ENCODE results near the gene PPP1R12C.
"Not testable (repeated sequence)": the region's sequence is repeated elsewhere in the genome, so short reads cannot be mapped to it uniquely, and the experiment has no call there.

PPP1R12C gene

DNA sequence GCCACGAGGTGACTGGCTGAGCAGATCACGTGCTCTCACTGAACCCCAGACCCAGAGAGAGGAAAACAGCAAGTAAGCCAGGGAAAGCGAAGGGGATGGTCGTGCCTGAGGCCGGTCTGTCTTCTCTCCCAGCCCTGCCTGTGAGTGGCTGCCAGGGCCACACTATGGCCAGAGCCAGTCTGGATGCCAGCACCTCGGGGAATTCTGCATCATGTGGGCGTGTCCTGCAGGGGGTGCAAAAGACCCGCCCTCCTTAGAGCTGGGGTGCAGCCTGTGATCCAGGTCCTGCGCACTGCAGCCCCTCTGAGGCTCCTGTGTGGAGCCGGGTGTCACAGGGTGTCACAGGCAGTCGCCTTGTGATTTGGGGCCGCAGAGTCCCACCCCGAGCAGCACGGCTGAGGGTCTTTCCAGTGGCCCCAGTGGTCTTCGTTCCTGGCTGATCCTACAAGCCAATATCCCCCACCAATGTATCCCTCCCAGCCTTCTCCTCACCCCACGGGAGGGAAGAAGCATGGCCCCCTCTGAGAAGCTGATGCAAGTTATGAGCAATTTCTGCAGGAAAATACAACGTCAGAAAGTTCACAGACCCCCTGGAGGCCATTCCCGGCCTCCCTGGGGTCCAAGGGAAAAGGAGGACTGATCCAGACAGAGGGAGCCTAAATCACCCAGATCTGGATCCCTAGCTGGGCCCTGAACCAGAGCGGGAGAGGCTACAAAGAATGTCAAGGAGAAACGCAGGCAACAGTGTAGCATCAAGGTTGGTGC, 7.7 kb downstream of the PPP1R12C start:
- DNase-seq, result no peak

DNA sequence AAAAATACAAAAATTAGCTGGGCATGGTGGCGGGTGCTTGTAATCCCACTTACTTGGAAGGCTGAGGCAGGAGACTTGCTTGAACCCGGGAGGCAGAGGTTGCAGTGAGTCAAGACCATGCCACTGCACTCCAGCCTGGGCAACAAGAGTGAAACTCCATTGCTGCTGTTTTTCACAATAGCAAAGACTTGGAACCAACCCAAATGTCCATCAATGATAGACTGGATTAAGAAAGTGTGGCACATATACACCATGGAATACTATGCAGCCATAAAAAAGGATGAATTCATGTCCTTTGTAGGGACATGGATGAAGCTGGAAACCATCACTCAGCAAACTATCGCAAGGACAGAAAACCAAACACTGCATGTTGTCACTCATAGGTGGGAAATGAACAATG, 10.2 kb downstream of the PPP1R12C start:
- not testable (repeated sequence) for DNase-seq

DNA sequence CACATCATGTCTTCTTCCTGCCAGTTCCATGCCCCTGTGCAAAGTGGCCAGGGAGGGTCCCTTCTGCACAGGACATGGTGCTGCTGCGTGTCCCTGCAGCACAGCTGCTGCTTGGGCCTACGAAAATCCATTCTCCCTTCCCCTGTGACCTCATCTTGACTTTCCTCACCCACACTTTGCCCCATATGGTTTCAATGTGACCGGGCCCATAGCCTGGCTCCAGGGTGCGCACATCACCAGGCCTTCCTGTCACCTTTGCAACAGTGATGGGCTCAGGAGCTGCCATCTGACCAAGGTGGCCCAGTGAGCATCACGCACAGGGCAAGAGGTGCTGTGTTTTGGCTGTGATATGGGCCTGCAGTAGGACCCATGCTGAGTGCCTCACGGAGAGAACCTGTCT, 10.8 kb downstream of the PPP1R12C start:
- no peak for DNase-seq

DNA sequence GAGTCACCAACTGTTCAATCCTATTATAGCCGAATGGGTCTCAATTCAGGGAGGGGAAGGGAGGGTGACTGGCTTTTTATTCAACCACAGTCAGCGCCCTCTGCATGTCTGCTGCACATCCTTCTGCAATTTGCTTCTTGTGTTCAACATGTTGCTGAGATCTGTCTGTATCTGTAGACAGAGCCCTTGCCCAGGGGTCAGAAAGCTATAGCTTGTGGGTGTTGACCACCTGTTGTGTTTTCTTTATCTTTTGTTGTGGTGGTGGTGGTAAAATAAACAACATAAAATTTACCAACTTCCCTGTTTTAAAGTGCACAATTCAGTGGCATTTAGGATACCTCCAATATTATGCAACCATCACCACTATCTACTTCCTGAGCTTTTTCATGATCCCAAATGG, 12.2 kb downstream of the PPP1R12C start:
- DNase-seq, result no peak

DNA sequence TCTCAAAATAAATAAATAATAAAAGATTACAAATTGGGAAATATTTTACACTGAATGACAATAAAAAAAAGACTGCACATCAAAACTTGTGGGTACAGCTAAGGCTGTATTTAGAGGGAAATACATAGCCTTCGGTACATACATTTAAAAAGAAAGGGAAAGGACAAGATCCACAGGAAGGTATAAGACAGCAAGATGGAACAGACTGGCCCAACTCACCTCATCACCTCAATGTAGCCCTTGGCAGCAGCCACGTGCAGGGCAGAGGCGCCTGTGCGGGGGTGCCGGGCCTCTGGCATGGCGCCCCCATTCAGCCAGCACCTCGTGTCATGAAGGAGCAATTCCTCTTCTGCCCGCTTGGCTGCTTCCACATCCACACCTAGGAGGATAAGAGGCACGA, 14.2 kb downstream of the PPP1R12C start:
- no peak for DNase-seq

DNA sequence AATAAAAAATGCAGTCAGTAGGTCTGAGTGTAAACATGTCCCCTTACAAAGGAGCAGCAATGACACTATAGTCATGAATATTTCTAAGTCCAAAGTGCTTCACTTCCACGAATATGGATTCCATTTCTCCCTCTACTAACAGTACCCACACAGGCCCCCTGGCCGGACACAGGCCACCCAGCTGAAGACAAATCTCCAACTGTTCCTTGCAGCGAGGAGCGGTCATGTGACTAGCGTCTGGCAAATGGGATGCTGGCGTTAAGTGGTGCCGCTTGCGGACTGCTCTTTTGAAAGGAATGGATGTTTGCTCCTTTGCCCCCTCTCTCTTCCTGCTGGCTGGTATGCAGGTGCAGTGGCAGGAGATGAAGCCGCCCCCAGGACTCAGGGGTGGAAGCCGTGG, 16.2 kb downstream of the PPP1R12C start:
- no peak for DNase-seq

DNA sequence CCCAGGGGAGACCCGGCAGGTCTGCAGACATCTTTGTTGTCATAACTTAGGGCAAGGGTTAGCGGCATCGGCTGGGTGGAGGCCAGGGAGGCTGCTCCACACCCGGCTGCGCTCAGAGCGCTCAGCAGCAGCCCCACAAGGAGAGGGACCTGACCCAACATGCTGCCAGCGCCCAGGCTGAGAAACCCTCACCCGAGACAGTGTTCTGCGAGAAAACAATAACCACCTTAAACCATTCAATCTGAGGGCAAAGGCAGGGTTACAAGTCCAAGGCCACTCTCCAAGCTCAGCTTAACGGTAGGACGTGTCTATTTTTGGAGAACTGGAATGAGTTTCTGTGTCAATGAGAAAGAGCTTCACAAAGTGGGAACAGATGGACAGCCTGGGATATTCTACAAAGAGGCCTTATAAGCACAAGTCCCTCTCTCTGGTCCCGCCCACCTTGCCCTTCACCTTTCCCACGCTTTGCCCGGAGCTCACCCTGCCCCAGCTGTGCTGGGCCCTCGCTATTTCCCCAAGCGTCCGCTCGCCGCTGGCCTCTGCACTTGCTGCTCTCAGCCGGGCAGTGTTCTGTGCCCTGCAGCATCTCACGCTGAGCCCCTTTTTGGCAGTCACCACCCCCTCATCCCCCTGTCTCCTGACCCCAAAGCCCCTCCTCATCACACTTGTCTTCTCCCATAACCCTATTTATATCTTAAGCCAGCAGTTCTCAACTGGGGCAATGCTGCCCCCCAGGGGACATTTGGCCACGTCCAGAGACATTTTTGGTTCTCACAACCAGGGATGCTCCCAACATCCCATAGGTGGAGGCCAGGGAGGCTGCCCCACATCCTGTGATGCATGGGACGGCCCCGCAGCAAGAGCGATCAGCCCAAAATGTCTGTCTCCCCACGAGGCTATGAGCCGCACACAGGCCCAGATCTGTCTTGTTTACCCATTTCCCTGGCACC, 17.6 kb downstream of the PPP1R12C start:
- DNase-seq, result no peak

- no peak for DNase-seq
These were observed 18.5 kb downstream of the PPP1R12C start for GRCh38 chr19:55098716-55099556.

DNA sequence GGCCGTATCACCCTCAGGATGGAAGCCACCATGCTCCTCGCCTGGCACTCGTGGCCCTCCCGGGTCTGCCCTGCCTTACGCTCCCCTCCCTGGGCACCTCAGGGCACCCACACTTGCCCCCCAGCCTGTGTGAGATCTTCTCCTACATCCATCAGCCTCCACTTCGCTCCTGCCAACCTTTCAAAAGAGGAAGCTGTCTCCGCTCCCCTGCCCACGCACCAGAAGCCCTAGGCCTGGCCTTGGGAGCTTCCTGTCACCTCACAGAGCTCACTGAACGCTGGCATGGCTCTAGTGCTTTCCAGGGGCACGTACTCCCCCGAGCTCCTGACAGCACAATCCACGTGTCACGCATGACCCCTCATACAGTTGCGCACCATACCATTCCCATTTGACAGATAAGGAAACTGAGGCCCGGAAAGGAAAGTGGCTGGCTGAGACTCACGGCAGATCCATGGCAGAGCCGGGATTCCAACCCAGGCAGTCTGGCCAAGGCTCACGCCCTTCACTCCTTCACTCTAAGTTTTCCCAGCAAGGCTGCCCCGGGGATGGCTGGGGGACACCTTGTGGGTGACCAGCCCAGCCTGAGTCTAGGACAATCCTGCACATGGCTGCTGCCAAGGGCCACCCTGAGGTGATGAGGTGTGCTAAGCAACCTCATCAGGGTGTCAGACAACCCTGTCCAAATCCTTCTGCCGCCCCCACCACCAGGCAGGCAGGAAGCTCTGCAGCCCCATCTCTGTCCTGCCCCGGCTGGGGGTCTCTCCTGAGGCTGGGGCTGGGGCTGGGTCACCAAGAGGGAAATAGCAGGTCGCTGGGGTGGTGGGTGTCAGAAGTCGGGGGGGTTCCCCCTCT, 19.3 kb downstream of the PPP1R12C start:
- no peak for DNase-seq

DNA sequence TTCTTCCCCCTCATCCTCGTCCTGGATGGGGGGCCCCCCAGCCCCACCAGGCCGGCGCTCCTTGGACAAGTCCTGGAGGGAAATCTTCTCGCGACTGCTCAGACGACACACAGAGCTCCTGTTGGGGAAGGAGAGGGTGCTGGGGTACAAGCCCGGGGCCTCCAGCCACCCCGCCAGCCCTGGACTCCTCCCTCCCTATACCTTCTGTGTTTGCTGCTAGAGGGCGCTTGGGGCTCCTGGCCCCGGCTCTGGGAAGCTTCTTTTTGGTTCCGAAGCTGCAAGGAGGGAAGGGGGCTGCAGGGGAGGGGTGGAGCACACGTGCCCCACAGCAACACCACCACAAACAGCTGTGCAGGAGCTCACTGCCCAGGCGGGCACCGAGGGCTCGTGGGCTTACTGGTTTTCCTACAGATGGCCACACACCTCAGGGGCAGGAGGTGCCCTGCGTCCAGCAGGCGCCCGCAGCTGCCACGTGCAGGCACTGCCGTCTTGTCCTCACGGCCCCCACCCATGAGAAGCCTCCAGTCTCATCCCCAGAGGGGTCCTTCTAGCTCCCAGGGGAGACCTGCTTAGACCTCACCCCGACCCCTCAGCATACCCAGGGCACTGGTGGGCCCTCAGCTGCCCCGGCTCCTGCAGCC, 21.3 kb downstream of the PPP1R12C start:
- DNase-seq, result no peak

GRCh38 chr19:55095260-55096060, 22.0 kb downstream of the PPP1R12C start:
- no peak for DNase-seq

DNA sequence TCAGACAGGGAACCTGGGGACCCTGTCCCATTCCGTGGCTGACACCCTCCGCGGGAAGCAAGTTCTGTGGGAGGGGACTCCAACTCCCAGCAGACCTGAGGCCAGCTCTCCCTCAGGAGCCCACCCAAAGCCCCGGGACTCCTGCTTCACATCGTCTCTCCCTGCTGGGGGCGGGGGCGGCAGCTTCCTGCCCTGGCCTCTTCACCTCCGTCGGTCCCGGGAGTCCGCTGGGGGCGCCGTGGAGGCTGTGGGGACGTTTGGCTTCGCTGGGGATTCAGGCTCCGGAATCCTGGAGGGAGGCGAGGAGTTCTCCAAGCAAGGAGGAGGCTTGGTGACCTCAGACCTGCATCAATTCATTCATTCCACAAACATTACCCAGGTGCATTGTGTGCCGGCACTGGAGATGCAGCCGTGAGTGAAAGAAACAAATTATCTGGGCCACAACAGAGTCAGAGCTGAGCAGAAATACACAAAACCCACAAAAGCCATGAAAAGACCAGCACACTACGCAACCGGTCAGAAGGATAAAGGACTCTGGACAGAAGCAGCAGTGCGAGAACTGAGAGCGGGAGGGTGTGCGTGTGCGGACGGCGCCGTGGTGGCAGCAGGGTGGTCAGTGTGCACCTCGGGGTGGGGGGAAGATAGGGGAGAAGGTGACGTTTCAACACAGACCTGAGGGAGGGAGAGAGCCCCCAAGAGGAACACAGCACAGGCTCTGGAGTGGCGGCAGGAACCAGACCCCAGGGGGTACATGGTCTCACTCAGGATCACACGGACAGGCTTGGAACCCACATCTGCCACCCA, 22.8 kb downstream of the PPP1R12C start:
- DNase-seq, result no peak

GRCh38 chr19:55092423-55093318, 24.8 kb downstream of the PPP1R12C start:
- no peak for DNase-seq

DNA sequence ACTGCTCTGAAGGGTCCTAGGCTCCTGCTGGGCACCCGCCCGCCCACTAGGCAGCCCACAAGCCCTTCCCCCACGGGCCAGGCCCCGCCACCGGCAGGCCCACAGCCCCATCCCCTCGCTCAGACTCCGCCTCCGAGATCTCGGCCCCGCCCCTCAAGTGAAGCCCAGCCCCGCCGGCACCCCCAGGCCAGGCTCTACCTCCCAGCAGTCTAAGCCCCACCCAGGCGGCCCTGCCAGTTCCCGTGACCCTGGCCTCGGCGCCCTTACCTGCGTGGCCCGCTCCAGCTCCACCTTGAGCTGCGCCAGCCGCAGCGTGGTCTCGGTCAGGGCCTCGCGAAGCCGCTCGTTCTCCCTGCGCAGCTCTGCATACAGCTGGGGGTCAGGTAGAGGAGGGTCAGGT, 25.5 kb downstream of the PPP1R12C start:
- no peak for DNase-seq

- DNase-seq, result no peak
These were observed 26.1 kb downstream of the PPP1R12C start for GRCh38 chr19:55091126-55091910.

DNA sequence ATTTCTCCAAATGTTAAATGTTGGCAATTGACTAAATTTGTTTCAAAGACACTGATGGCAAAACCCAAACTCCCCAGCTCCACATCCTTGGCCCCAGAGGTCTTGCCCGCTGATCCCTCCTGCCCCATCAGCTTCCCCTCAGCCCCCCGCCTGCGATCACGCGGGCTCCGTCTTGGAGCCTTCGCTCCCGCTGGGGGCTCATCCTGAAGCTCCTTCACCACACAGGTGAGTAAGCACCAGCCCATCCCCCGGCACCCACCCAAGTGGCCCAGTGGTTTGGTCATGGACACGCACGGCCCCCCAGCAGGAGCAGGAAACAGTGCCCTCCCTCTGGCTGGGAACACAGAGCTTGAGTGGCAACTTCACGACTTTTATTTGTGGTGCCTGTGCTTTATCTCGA, 26.9 kb downstream of the PPP1R12C start:
- DNase-seq, result no peak

DNA sequence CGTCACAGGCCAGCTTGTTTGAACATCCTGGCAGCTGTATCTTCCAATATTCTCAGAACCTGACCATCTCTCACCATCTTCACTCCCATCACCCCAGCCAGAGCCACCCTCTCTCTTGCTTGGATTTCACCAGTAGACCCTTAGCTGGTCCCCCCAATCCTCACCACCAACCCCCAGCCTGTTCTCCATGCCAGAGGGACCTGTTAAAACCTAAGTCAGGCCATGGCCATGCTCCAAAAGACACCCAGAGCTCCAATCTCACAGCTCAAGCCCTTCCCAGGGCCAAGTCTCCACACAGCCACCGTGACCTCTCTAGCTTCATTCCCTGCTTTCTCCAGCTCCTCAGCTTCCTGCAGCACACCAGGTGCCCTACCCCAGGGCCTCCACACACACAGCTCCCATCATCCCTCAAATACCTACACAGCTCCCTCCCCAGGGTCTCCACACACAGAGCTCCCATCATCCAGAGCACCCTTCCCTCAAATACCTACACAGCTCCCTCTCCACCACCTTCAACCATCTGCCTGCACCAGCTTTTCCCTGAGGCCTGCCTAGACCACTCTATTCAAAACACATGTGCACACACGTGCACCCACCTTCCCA, 28.0 kb downstream of the PPP1R12C start:
- no peak for DNase-seq
